Glutamatergic neuron (in vitro differentiated cells): ENCODE results near the gene TIMM29. TPM values are rescaled to one million over a fixed set of nuclear protein-coding genes. Genes with fewer than 3 reads are reported as not detected.

Experiments used
- DNase-seq: peaks from one replicate; pipeline ENCODE4 v3.0.0; 2022
- H3K27ac Mint-ChIP-seq: one replicate; pipeline ENCODE4 v1.8.0; 2020; ENCODE audit warnings: mild to moderate bottlenecking, mixed read lengths, inconsistent platforms; ENCODE audit not compliant: unreplicated experiment
- H3K27me3 Mint-ChIP-seq: one replicate; pipeline ENCODE4 v1.8.0; 2020; ENCODE audit warnings: mild to moderate bottlenecking, moderate library complexity, mixed read lengths, inconsistent platforms; ENCODE audit not compliant: unreplicated experiment
- H3K36me3 Mint-ChIP-seq: one replicate; pipeline ENCODE4 v1.8.0; 2020; ENCODE audit warnings: mild to moderate bottlenecking, mixed read lengths, inconsistent platforms; ENCODE audit not compliant: unreplicated experiment
- H3K4me1 Mint-ChIP-seq: one replicate; pipeline ENCODE4 v1.8.0; 2020; ENCODE audit warnings: mild to moderate bottlenecking, low read depth, mixed read lengths, inconsistent platforms; ENCODE audit not compliant: unreplicated experiment
- H3K4me3 Mint-ChIP-seq: one replicate; pipeline ENCODE4 v1.8.0; 2020; ENCODE audit warnings: mild to moderate bottlenecking, mixed read lengths, inconsistent platforms; ENCODE audit not compliant: unreplicated experiment
- H3K9me3 Mint-ChIP-seq: one replicate; pipeline ENCODE4 v1.8.0; 2020; ENCODE audit warnings: mild to moderate bottlenecking, moderate library complexity, mixed read lengths, inconsistent platforms; ENCODE audit not compliant: unreplicated experiment
- total RNA-seq: library from RNA; stranded (reverse); fragmentation: NEBNext Ultra II Directional; extraction: Animal tissue kit (Norgen Biotek cat#: 25700); gene quantifications from one replicate; pipeline ENCODE4 v1.2.1, GENCODE V29; 2021; ENCODE audit not compliant: unreplicated experiment
- TF ChIP-seq, protein P1 (sequence below): fragments of 200-600 bp; sonication (generic); IDR thresholded peaks from one replicate; pipeline ENCODE4 v1.5.0; 2021; ENCODE audit not compliant: partially characterized antibody, unreplicated experiment

Gene TIMM29
- total RNA-seq, 1 donor from 2014 or later, result 31.8 TPM

DNA sequence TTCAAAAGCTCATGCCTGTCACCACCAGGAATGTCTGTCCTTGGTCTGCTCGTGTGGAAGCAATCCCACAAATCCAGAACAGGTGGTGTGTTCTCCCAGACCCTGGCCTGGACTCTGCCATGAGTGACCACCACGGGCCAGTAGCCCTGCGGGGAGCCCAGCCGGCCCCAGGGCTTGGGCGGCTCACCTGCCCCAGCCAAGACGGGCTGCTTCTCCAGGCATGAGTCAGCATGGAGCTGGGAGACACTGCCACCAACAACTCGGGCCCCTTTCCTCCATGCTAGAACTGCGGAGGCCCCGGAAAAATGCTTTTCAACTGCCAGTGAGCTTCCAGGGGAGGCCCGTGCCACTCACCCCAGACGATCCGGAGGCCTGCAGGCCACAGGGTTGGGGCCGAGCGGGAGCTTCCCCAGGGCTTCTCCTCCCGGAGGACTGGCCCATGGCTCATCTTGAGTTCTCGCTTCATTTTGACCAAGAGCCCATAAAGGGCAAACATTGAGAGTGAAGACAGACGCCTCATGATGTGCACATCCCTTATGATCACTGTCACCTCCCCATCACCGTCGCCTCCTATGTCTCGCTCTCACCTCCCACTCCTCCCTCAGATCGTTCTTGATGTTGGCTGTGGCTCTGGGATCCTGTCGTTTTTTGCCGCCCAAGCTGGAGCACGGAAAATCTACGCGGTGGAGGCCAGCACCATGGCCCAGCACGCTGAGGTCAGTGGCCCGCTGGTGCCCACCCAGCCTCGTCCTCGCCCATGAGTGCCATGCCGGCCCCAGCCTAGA, 16.8 kb upstream of the TIMM29 start:
- Mint-ChIP-seq H3K27ac (no peak overlapping the region), H3K36me3 (no peaks in the 10 kb centered on the region), H3K4me3 (no peak overlapping the region), H3K4me1 (peaks cover 9% of the 10 kb centered on the region), H3K27me3 (peaks cover 5% of the 10 kb centered on the region), H3K9me3 (peaks cover 4% of the 10 kb centered on the region)
- TF ChIP-seq, protein P1, sequence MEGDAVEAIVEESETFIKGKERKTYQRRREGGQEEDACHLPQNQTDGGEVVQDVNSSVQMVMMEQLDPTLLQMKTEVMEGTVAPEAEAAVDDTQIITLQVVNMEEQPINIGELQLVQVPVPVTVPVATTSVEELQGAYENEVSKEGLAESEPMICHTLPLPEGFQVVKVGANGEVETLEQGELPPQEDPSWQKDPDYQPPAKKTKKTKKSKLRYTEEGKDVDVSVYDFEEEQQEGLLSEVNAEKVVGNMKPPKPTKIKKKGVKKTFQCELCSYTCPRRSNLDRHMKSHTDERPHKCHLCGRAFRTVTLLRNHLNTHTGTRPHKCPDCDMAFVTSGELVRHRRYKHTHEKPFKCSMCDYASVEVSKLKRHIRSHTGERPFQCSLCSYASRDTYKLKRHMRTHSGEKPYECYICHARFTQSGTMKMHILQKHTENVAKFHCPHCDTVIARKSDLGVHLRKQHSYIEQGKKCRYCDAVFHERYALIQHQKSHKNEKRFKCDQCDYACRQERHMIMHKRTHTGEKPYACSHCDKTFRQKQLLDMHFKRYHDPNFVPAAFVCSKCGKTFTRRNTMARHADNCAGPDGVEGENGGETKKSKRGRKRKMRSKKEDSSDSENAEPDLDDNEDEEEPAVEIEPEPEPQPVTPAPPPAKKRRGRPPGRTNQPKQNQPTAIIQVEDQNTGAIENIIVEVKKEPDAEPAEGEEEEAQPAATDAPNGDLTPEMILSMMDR, result no peak
- no peak for DNase-seq

- Mint-ChIP-seq H3K27me3 (peaks cover 5% of the 10 kb centered on the region), H3K4me3 (no peak overlapping the region), H3K27ac (peak overlapping the region; percentile 55), H3K36me3 (no peaks in the 10 kb centered on the region), H3K4me1 (peaks cover 9% of the 10 kb centered on the region), H3K9me3 (peaks cover 7% of the 10 kb centered on the region)
- TF ChIP-seq, protein P1, result no peak
- no peak for DNase-seq
Observed at GRCh38 chr19:10912619-10913018, 16.0 kb upstream of the TIMM29 start.

DNA sequence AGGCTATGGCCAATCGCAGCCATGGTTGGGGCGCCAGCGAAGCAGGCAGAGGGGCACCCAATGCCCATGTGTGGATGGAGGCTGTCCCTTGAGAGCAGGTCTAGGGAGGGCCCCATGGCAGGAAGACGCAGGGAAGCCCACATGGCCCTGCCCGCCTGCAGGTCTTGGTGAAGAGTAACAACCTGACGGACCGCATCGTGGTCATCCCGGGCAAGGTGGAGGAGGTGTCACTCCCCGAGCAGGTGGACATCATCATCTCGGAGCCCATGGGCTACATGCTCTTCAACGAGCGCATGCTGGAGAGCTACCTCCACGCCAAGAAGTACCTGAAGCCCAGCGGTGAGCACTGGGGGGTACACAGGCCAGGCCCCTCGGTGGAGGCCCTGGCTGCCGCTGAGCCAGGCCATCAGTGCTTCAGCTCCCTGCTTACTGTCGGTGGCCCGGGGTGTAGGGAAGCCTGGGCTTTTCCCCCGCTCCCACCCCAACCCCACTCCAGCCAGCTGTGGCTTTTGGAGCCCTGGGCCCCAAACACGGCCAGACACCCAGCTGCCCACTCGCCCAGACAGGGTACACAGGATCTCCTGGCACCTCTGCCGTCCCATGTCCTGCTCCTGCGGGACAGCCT, 14.8 kb upstream of the TIMM29 start:
- peak overlapping the region; percentile 83 for H3K27ac Mint-ChIP-seq
- H3K4me3 Mint-ChIP-seq, result no peak overlapping the region
- no peak for DNase-seq
- no peaks in the 10 kb centered on the region for H3K36me3 Mint-ChIP-seq
- peaks cover 8% of the 10 kb centered on the region for H3K9me3 Mint-ChIP-seq
- TF ChIP-seq, protein P1, result no peak
- peaks cover 9% of the 10 kb centered on the region for H3K4me1 Mint-ChIP-seq
- H3K27me3 Mint-ChIP-seq, result peaks cover 5% of the 10 kb centered on the region

- Mint-ChIP-seq H3K4me1 (peaks cover 11% of the 10 kb centered on the region), H3K27ac (peak overlapping the region; percentile 80), H3K27me3 (peaks cover 3% of the 10 kb centered on the region), H3K4me3 (peak overlapping the region; percentile 59), H3K36me3 (no peaks in the 10 kb centered on the region), H3K9me3 (peaks cover 10% of the 10 kb centered on the region)
- TF ChIP-seq, protein P1, result no peak
- peak; percentile 66 for DNase-seq
Observed at GRCh38 chr19:10915130-10916091, 13.2 kb upstream of the TIMM29 start.
